Measurements from ENCODE around the gene NRROS. TPM values are rescaled to one million over a fixed set of nuclear protein-coding genes. Genes with fewer than 3 reads are reported as not detected.

The NRROS gene
- total and polyA plus RNA-seq, 2 of the 4 experiments (the other 2 are of a cell fraction) = 0.10 TPM; not detected in 1

DNA sequence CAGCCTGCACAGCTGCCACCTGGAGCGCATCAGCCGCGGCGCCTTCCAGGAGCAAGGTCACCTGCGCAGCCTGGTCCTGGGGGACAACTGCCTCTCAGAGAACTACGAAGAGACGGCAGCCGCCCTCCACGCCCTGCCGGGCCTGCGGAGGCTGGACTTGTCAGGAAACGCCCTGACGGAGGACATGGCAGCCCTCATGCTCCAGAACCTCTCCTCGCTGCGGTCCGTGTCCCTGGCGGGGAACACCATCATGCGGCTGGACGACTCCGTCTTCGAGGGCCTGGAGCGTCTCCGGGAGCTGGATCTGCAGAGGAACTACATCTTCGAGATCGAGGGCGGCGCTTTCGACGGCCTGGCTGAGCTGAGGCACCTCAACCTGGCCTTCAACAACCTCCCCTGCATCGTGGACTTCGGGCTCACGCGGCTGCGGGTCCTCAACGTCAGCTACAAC, 20.4 kb downstream of the NRROS start:
- Histone ChIP-seq H3K4me2 (ENCODE audit: low read depth, low read length) (no peak overlapping the region), H3K4me3 (ENCODE audit: insufficient read depth, low read depth, low read length) (no peak overlapping the region), H3K27me3 (ENCODE audit: control insufficient read depth, insufficient read depth, low read length) (peaks cover 3% of the 10 kb centered on the region), H3K4ac (ENCODE audit: low read depth, low read length) (no peak overlapping the region), H3K56ac (ENCODE audit: extremely low read depth, insufficient read depth, low read length) (no peak overlapping the region), H3K9ac (ENCODE audit: low read depth, low read length) (no peak overlapping the region), H2BK120ac (ENCODE audit: low read depth, low read length) (no peak overlapping the region), H2BK20ac (ENCODE audit: low read depth, low read length) (no peak overlapping the region), H4K91ac (ENCODE audit: insufficient read depth, low read depth, low read length) (no peak overlapping the region), H3K79me1 (ENCODE audit: low read depth in 1 of 2, low read length in 2 of 2) (no peaks in the 10 kb centered on the region), H4K8ac (ENCODE audit: low read depth in 2 of 2, low read length in 2 of 2) (no peak overlapping the region), H2BK5ac (ENCODE audit: low read depth, low read length, poor library complexity, severe bottlenecking) (no peak overlapping the region), H3K23ac (ENCODE audit: low read depth, low read length) (no peak overlapping the region), H2AFZ (replicated peaks; ENCODE audit: low read length, poor library complexity) (peak overlapping the region; percentile 11), H2BK15ac (ENCODE audit: low read depth, low read length) (no peak overlapping the region), H4K5ac (ENCODE audit: low read depth, low read length) (no peak overlapping the region), H3K14ac (replicated peaks; ENCODE audit: low read depth, low read length) (no peak overlapping the region), H4K20me1 (ENCODE audit: insufficient read depth, low read length) (no peaks in the 10 kb centered on the region), H3K36me3 (ENCODE audit: control insufficient read depth, insufficient read depth, low read length) (no peaks in the 10 kb centered on the region), H3K27ac (ENCODE audit: insufficient read depth, low read length) (no peak overlapping the region), H3K9me3 (ENCODE audit: control insufficient read depth, insufficient read depth, low read length) (no peaks in the 10 kb centered on the region), H3K4me1 (ENCODE audit: control insufficient read depth, insufficient read depth, low read length) (peaks cover 4% of the 10 kb centered on the region; the same call in 1 of the 2 replicates), H2AK9ac (replicated peaks; ENCODE audit: low read depth, low read length, poor library complexity) (peak overlapping the region; percentile 16), H3K18ac (ENCODE audit: low read depth, low read length) (no peak overlapping the region), H2AK5ac (ENCODE audit: low read depth, low read length) (no peak overlapping the region), H3K9me1 (ENCODE audit: insufficient read depth, low read length) (0 out of 2 replicates have a peak, but pooled peaks cover 2% of the 10 kb centered on the region)
- no peak for DNase-seq
- intact Hi-C loops (cut with micrococcal nuclease) = no loop called here
- 92% methylated on average over 18 of the region's 35 CpGs; no CpG with 5 or more reads in 1 of the 2 experiments for WGBS, 2 experiments (ENCODE audit: extremely low coverage in 2 of 2, insufficient read length in 1 of 2)
- in situ Hi-C loops (cut with MboI; ENCODE audit: low sequenced_read_pairs) = no loop called here
- ATAC-seq (ENCODE audit: low read depth) = no peak
- ChIA-PET CTCF (no interaction called here), POLR2A (ENCODE audit: unreplicated experiment) (interaction anchor here (0.6 kb wide), 1 partner anchor 58 kb away, joined by 5 read pairs; no protein-coding TSS in a partner anchor)
- BruUV-seq (replicated peaks) = no TSS peak
- TF ChIP-seq NFE2L2 (IDR thresholded peaks at IDR 0.05; ENCODE audit: low read depth, low read length) (no peak), MAZ (IDR thresholded peaks at IDR 0.05; ENCODE audit: borderline replicate concordance, low read depth, low read length) (no peak)
- dilution Hi-C loops (cut with HindIII; ENCODE audit: low sequenced_read_pairs, unreplicated experiment) = no loop called here

Measured in IMR-90 (cell line).